LHCN-M2 (cell line): ENCODE measurements around the gene ILK. TPM values are rescaled to one million over a fixed set of nuclear protein-coding genes. Genes with fewer than 3 reads are reported as not detected.

Experiments used
- DNase-seq: peaks from one replicate; pipeline ENCODE4 v3.0.0-alpha.2; 2012; ENCODE audit warnings: low read depth
- total RNA-seq: library from RNA; depleted of rRNA; stranded (reverse); fragments of >200 nt; gene quantifications from 2 replicates; pipeline ENCODE4 v1.2.3, GENCODE V29; 2014

ILK gene
- total RNA-seq, 1 experiment from 2014 or later: 210 TPM

DNA sequence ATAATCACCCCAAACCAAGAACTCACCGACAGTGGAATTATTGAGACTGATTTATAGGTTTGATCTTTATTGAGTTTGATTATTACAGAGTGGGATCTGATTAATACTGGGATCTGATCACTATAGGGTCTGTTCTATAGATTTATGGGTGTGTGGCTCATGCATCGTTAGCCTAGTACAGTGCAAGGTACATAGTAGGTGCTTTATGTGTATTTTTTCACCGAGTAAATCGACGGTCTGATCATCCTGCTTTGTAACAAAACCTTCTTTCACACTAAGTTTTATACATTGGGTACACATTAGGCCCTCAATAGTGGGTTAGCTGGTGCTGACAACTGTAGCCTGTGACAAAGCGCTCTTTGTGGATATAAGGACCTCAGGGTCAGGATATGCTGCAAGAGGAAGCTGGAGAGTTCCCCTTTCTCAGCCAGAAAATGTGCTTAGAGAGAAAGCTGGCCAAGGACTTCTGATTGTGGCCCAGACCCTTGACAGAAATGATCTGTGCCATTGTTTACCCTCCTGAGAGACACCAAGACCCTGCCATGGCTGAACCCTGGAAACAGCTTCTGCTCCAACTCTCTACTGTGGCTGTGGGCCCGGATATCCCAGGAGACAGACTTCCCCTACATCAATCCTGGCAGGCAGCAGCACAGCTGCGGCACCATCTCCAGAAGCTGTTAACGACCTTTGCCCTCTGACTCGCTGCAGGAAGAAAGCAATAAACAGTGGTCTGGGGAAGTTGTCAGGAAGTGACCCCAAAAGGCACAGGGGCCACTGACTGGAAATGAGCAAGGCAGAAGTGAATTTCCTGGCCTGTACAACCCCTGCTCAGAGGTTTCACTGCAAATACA lies 31.7 kb downstream of the ILK start:
- DNase-seq: peak; percentile 86

DNA sequence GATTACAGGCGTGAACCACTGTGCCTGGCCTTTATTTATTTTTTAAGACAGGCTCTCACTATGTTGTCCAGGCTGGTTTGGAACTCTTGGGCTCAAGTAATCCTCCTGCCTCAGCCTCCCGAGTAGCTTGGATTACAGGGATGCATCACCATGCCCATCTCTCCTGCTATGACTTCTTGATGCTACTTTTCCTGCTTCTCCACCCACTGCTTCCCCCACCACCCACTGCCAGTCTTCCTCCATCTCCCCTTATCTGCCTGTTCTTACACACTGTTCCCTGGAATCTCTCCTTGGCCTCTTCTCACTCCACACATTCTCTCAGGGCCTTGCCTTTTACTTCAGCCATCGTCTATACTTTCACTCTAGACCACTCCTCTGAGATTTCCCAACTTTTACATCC lies 32.9 kb downstream of the ILK start:
- DNase-seq: no peak

DNA sequence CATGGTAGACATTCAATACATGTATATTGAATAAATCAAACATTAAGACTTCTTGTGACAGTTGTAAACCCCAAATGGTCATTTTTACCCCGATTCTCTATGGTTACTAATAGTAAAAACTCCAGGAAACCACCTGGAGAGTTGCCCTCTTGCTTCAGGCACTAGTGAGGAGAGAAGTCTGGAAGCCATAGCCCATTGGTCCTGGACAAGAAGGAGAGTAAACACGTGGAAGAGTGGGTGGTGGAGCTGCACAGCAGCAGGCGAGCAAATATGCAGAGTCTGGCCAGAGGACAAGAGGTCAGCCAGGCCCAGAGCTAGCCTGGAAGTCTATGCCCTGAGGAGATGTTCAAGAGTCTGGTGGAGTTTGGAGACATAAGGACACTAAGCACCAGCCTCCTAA lies 34.3 kb downstream of the ILK start:
- no peak for DNase-seq

DNA sequence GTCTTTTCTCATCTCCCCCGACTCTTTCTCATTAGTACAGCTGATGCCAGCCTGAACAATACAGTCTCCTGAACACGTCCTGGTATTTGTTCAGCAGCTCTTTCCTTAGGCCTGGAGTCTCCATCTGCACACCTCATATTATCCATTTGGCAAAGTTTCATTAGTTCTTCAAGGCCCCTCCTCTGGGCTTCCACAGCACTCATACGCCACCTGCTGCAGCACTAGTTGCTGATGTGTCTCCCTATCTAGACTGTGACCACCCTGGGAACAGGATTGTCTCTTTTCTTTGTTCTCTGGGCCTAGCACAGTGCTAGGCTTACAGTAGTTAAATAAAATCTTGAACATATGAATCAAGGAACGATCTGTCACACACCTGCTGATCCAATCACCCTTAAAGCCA lies 34.9 kb downstream of the ILK start:
- no peak for DNase-seq

DNA sequence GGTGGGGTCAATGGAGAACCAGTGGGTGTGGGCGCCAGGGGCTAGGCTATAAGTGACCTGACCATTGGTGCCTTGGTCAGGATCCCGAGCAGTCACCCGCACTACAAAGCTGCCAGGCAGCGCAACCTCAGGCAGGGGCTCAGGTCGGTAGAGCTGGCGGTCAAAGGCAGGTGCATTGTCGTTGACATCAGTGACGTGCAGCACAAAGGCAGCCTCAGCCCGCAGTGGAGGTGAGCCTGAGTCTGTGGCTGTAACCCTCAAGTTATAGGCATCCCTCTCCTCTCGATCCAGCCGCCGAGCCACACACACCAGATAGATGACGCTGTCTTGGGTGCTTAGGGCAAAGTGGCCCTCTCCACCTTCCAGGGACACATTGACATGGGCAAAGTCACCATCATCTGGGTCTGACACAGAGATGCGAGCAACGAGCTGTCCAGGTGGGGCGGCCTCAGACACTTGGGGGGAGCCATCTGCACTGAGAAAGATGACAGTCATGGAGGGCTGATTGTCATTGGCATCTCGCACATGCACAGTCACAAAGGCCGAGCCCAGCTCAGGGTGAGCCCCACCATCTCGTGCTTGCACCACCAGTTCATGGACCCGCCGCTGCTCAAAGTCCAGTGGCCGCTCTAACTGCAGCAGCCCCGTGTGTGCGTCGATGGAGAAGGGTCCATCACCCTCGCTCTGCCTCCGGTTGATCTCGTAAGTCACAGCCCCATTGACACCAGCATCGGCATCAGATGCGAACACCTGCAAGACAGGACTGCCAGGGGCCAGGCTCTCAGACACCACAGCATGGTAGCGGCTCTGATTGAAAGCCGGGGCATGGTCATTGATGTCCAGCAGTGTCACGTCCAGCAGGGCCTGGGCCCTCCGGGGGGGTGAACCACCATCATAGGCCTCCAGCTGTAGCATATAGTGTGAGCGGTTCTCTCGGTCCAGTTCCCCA lies 36.7 kb downstream of the ILK start:
- no peak for DNase-seq

DNA sequence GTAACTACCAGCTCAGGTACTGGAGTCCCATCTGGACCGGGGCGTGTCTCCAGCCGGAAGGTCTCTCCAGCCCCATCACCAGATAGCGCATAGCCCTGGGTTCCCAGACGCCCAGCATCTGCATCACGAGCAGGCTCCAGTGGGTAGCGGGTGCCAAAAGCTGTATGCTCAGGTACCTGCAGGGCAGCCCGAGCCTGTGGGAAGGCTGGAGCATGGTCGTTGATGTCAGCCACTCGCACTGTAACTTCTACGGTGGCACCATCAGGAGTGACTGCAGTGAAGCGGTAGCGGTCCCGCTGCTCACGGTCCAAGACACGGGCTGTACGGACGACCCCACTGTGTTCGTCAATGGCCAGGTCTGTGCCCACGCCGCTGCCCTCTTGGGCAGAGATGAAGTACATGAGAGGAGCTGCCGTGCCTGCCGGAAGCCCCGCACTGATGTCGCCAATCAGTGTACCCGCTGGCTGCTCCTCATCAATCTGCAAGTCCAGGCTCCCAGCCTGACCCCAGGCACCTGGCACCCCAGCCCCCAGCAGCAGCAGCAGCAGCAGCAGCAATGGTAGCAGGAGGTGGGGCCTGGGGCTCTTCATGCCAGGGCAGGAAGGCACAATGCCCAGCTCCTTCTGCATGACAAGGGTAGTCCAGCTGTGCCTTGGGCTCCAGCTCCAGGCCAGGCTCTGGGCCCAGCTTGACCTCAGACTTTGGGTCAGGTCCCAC lies 37.6 kb downstream of the ILK start:
- DNase-seq: no peak

DNA sequence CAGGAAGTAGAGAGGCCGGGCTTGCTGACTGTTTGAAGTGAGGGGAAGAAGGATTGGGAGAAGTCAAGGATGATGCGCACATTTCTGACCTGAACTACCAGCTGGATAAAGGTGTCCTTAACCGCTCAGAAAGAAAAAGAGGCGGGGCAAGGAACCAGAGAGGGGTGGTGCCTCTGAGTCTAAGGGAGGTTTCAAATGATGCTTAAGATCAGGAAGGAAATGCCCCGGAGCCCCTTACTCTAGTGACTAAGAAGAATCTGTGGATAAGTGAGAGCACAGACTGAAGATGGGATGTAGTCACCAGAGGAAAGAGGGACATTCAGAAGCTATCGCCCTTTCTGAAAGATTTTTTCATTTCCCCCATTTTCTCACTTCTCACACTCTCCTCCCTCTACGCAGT lies 39.4 kb downstream of the ILK start:
- no peak for DNase-seq

DNA sequence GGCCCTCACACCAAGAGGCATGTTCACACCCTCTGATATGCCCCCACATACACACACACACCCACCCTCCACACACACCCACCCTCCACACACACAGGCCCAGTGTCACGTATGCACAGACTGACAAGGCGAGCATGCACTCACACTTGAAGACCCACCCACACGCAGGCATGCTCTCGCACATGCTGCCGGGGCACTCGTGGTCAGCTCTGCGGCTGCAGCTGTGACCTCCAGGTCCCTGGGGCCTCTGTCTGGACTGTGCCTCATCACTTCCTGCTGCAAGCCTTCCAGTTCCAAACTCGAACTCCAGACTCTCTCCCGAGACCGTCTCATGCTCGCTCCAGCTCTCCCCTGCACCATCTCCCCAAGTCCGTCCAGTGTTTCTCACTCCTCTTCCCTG lies 42.5 kb downstream of the ILK start:
- DNase-seq: peak; percentile 82

DNA sequence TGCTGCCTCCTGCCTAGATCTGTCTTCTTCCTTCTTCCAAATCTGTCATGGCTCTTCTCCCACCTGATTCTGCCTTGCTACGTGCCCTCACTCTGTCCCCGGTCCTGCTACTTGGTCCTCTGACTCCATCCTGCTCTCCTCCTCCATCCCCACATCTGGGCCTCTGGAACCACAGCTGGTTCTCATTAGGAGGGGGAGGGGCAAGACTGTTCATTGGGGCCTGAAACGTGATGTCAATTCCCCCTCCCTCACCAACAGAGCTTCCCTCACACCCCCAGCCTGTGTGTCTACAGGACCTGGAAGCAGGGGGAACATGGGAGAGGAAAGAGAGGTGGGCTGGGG lies 43.0 kb downstream of the ILK start:
- DNase-seq: no peak

DNA sequence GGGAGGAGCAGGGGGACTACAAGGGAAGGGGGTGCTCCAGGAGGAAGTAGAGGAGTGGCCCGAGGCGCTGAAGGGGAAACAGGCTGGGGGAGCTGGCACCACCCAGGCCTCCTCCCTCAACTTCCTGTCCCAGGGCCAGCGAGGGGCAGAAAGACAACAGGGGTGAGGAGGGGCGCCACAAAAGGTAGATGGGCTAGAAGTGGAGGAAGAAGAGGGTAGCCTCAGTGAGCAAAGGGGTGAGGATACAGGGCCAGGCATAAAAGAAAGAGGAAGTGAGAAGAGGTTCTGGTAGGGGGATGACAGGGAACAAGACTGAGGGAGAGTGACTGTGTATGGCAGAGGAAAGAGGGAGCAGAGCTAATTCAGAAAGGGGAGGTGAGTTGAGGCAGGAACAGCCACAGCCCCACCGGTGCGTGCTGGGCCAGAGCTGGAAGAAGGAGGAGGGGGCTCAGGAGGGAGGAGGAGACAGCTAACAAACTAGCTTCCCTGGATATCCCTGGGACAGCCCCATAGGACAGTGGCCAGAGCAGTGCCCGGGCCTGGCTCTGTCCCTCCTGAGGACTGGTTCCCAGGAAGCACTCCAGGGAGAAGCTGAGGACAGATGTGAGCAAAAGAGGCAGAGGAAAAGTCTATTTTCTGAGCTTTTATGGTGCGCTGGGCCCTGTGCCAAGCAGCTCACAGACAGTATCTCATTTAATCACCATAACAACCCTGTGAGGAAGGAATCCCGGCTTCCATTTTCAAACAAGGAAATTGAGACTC lies 43.5 kb downstream of the ILK start:
- DNase-seq: no peak

DNA sequence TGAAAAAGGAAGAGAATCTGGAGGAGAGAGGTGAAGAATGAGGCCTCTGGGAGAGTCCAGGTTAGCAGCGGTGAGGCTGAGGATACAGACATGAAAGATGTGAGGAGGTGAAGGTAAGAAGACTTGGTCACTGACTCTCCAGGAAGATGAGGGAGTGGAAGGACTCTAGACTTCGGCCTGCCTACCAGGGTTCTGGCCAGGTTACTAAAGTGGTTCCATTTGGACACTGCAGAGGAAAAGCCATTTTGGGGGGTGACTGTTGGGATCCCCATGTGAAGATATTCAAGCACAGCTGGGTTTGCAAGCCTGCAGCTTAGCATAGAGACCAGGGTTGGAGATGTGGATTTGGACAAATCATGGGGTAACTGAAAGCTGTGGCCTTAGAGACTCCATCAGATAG lies 44.3 kb downstream of the ILK start:
- DNase-seq: no peak

DNA sequence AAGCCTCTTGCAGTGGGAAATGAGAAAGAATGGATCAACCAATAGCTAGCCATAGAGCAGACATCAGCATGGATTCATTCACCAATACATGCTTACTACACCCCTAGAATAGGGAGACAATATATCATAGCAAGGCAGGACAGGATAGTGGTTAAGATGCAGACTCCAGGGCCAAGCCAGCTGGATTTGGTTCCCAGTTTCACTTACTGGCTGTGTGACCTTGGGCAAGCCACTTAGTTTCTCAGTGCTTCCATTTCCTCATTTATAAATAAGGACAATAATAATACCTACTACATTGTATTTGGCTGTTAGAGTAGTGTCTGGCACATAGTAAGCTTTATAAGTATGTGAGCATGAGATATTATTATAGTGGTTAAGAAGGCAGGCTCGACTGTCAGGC lies 44.9 kb downstream of the ILK start:
- no peak for DNase-seq

DNA sequence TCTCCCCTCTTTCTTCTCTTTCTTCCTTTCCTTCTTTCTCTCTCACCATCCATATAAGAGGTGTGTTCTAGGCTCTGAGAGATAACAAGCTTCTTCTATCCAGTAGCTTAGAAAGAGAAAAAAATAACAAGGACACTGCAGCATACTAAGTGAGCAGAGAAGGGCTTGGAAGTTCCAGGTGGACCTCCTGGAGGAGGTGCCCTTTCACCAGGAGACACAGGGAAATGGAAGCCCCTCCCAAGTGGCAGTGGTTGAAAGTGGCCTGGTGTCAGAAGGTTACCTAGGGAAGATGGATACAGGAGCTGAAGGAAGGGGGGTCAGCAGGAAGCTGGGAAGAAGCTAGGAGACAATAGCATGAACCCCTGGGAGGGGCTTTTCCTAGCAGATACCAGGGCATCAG lies 46.5 kb downstream of the ILK start:
- no peak for DNase-seq

DNA sequence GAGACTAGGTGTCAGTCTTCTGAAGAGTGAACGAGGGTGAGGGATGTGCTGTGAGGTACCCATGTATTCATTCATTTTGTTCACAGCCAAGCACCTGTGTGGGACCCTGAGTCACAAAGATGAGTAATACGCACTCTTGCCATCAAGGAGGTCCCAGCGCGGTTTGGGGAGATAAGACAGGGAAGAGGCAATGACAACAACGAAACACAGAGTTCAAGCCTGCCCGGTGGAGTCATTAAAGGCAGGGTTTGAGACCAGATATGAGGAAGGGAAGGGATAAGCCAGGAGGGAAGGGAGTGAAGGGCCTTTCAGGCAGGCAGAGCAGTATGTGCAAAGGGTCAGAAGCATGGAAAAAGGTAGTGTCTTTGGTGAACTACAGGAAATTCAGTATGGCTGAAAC lies 47.4 kb downstream of the ILK start:
- DNase-seq: no peak

DNA sequence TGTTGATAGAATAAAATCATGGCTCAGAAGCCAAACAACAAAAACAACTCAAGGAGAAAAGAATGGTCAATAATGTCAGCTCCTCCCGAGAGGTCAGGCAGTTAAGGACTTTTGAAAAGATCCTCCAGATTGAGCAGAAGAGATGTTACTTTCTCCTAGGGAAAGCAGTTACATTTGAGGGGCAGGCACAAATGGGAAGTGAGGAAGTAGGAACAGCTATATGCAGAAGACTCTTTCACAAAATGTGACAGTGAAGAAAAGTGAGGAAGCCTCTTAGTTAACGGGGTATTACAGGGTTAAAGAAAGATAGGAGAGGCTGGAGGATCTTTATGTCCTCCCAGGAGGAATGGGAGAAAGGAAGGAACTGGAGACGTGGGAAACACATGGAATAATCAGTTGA lies 48.6 kb downstream of the ILK start:
- no peak for DNase-seq

DNA sequence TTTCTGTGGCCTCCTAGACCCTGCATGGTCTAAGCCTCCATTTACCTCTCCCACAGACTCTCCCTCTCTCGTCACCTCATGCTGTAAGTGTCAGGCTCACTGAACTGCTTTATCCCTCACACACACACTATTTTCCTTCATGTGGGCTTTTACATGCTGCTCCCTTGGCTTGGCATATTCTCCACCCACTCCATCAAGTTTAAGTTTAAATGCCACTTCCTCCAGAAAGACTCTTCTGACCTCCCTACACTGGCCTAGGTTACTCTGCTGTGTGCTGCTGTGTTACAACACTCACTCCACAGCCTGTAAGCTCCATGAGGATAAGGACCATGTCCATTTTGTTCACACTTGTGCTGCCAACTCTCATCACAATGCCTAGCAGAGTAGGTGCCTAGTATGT lies 49.5 kb downstream of the ILK start:
- DNase-seq: no peak

DNA sequence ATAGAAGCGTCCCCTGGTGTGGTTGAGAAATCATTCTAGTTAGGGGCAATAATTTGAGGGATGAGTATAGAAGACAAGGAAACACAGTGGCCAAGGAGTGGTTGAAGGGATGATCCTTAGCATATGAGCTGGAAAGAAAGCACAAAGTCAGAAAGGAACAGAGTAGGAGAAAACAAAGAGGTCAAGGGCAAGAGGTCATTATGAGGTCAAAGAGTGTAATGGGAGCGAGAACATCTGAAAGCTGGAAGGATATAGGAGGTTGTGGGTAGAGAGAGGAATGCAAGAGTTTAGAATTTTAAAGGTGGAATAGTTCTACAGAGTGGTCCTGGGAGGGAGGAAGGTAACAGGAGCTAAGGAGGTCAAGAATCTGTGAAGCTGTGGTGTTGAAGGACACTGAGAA lies 50.1 kb downstream of the ILK start:
- no peak for DNase-seq

DNA sequence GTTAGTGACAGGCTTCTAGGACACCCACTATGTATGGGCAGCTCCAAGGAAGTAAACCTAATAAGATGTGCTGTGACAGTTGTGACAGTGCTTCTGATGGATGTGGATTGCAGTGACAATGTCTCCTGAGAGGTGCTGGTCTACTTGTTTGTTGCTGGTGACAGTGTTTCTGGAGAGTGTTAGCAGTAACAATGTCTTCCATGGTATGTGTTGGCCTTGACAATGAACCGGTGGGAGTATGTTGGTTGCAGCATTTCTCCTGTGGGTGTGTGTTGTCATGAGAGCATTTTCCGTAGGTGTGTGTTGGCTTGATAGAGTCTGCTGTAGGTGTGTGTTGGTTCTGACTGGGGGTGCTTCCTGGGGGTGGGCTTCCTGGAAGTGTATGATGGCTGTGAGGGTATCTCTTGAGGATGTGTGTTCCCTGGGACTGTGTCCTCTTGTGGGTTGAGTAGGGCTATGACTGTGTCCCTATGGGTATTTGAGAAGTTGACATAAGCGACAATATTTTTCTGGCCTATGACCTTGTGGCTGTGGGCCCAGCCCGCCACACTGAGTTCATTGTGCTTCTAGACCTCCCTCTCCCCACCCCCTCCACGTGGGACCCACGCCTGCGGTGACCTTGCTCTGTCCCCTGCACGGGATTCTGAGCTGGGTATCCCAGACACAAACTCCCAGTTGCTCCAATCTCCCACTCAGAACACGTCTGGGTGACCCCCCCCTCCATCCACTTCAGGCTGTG lies 50.9 kb downstream of the ILK start:
- no peak for DNase-seq

DNA sequence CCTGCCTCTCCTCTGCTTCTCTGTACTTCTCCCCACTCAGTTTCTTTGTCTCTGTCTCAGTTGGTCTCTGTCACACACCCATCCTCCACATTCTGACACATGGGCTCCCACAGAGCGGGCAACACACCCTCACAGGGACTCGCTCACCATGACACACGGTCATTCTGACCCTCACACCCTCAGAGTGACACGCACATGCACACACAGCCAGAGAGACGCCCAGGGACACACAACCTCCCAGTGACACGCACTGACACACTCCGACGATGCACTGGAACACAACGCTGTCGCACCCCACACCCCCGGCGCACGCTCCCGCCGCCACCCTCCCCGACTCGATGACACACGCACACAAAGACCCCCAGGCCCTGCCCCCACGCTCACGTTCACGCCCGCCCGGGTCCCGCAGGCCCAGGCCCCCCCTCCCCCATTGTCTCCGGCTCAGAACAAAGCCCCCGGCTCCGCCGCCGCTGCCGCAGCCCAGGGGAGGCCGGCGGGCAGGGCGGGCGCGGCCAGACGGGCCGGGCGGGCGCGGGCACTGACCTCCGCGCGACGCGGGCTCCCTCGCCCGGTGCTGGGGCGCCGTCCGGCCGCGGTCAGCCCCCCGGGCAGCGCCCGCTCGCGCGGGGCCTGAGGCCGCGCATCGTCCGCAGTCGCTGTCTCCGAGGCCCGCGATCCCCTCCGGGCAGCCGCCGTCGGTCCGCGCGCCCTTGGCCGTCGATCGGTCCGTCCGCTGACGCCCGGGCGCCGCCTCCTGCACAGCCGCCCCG lies 51.6 kb downstream of the ILK start:
- DNase-seq: no peak
